NOMO-1 (cell line): ENCODE data around the gene GPR152.
"Not testable (repeated sequence)": the region's sequence is repeated elsewhere in the genome, so short reads cannot be mapped to it uniquely, and the experiment has no call there.

Experiments used
- DNase-seq, 2 experiments: peaks; one replicate each; lab custom pipeline; 2025; ENCODE audit not compliant: unreplicated experiment in 2 of 2; lab: John Stamatoyannopoulos, UW

GPR152 gene

DNA sequence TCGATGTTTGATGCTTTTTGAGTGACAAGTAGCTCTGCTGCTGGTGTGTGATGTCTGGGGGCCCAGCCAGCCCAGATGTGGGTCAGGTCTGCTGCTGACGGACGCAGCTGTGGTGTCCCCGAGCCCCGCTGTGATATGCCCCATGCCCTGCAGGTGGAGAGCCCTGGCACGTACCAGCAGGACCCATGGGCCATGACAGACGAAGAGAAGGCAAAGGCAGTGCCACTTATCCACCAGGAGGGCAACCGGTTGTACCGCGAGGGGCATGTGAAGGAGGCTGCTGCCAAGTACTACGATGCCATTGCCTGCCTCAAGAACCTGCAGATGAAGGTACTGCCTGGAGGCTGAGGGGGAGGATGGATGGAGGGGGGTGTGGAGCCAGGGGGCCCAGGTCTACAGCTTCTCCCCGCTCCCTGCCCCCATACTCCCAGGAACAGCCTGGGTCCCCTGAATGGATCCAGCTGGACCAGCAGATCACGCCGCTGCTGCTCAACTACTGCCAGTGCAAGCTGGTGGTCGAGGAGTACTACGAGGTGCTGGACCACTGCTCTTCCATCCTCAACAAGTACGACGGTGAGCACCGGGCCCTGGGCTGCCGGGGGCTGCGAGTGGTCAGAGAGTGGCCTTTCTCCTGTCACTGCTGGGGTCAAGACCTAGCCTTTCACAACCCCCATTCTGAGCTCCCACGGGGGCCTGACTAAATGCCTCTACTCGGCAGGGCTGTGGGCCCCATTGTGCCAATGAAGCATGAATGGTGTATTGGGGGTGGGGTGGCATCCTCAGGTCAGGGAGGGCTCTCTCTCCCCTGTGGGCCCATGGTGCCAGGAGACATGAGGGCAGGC, 37.6 kb upstream of the GPR152 start:
- DNase-seq: no peak

DNA sequence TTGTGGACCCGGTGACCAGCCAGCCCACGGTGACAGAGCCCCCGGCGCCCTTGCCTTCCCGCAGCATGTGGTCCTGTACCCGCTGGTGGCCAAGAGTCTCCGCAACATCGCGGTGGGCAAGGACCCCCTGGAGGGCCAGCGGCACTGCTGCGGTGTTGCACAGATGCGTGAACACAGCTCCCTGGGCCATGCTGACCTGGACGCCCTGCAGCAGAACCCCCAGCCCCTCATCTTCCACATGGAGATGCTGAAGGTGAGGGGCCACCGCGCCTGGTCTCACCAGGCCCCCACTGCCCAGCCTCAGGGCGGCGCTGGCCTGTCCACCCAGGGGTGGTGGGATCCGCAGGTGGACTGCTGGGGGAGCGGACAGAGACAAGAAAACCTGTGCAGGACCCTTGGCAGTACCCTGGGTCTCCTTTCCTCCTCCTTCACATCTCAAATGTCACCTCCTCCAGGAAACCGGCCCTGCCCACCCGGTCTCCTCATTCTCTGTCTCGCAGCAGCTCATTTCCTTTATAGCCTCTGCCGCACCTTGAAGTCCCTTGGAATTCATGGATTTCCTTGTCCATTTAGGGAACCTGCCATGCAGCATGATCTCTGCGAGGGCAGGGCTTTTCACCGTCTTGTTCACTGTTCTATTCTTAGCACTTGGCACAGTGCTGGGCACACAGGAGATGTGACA, 36.8 kb upstream of the GPR152 start:
- no peak for DNase-seq

DNA sequence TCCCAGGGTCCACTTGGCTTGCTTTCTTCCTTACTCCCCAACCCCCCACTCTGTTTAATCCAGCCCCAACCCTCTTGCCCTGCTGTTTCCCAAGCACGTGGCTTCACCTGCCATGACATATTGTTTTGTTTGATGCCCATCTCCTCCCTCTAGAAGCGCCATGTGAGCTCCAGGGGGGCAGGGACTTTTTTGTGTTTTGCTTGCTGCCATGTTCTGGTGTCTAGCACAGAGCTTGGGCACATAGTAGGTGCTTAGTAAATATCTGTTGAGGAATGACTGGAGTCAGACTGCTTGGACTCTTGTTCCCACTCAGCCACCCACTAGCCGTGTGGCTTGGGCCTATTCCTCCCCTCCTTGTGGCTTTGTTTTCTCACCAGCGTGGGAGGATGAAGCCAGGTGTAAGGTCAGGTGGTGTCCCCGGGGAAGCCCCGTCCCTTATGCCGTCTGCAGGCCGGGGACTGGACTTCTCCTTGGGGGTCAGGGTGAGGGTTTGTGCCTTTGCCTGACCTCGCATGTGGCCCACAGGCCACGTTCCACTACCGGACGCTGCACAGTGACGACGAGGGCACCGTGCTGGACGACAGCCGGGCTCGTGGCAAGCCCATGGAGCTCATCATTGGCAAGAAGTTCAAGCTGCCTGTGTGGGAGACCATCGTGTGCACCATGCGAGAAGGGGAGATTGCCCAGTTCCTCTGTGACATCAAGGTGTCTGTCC, 34.1 kb upstream of the GPR152 start:
- no peak for DNase-seq

DNA sequence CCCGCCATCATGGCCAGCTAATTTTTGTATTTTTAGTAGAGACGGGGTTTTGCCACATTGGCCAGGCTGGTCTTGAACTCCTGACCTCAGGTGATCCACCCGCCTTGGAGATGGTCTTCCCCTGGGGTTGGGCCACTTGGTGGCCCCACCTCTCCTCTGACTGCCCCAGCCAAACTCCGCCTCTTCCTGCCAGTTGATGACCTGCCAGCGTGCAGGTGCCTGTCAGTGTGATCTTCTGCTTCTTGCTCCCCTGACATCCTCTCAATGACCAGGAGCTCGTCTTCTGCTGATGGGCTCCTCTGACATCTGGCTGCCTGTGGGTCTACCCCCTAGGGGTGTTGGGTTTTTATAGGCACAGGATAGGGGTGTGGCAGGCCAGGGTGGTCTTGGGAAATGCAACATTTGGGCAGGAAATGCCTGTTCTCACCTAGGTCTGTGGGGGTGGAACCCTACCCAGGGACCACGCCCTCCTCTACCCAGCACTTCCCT, 33.4 kb upstream of the GPR152 start:
- DNase-seq: not testable (repeated sequence)

DNA sequence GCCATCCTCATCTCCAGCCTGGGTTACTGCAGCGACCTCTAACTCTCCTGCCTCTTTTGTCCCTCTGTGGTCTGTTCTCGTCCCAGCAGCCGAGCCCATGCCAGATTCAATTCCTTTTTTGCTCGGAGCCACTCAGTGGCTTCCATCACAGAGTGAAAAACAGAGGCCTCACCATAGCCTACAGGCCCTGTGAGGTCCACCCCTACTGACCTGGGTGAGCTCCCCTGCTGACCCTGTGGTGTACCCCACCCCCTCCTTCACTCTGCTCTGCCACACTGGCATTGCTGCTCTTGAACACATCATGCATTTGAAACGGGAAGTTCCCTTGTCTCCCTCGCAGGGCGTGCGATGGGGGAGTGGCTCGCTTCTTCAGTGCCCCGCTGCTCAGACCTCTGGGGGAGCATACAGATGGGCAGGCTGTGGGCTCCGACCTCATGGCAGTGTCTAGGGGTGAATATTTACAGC, 32.4 kb upstream of the GPR152 start:
- DNase-seq: peak; percentile 49 to 58

DNA sequence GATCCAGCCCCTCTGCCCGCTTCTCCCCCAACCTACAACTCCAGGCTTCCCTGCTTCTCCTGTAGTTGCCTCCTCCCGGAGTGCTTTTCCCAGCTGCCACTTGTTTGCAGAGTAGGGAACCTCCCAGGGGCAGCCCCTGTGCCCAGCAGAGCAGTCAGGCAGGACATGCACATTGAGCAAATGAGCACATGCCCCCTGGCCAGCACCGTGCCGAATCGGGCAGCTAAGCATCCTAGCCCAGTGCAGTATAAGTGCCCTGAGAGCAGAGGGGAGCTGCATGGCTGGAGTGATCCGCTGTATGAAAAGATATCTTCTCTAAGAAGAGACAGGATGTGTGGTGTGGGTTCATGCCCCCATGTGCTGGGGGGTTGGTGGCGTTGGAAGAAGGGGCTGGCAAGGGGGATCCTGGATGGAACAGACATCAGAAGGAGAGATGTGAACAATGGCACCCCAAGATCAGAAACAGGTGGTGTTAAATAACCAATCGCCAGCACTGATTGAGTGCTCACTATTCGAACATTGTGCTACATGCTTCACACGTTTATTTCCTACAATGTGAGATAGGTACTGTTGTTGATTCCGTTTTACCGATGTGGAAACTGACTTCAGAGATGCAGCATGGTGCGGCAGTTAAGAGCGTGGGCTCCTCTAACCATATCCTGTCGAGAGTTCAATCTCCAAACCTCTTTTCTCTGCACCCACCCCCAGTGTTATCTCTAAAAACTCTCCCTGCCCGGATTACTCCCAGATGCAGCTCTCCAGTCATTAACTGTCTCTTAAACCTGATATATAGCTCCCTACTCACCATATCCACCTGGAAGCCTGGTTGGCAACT, 31.5 kb upstream of the GPR152 start:
- no peak for DNase-seq

DNA sequence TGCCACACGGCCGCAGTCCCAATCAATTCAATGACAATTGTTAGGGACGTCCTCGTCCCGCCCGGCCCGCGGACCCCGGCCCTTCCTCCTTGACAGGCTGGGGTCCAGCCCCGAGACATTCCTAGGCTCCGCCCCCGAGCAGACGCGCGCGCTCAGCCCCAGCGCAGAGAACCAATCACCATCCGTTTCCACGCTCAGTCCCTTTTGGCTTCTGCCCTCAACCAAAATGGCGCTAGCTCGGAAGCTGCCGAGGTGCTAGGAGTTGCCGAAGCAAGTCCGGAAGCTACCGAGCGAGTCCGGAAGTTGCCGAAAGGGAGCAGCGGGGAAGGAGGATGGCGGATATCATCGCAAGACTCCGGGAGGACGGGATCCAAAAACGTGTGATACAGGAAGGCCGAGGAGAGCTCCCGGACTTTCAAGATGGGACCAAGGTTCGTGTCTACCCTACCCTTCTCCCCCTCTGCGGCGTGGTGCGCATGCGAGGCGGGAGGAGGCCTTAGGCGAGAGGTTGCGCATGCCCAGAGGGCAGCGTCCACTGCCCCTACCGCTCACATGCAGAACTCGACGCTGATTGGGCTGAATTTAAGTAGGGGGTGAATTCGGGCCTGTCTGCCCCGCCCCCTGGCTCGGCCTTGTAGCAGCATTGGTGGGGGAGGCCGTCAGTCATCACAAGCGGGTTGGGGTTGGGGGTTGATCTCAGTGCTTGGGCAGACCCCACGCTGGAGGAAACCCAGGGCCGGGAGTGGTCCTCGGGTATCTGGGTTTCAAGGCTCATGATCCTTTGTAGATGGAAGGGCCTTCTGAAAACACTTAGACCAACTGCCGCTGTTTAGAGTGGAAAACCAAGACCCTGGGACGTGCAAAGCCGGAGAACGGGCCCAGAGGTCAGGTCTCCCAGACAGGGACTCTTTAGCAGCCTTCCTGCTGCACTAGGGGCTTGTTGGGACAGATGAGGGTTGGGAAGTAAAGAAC, 30.6 kb upstream of the GPR152 start, which contains the start of gene AIP:
Gene AIP (plus strand): TSS at position 200 of the 972 bp plus-strand sequence. CDS start 133 bp downstream, at position 333.
- peak; percentile 98 to 99 for DNase-seq

DNA sequence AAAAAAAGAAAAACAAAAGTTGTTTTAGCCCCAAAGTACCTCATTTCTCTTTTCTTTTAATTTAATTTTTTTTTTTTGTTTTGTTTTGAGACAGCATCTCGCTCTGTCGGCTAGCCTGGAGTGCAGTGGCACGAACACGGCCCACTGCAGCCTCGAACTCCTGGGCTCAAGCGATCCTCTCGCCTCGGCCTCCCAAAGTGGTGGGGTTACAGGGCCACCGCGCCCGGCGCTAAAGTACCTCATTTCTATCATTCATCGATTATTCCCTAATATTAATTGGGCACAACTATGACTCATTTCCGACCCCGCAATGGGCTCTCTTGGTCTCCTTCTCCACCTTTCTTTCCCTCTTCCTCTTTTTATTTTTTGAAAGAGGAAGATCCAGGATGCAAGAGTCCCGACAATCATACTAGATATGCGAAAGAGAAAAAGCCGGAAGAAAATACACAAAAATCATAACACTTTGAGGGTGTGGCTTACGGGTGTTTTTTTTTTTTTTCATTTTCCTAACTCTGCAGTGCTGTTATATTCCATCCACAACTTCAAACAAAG, 29.8 kb upstream of the GPR152 start:
- DNase-seq: peak; percentile 90 to 91

DNA sequence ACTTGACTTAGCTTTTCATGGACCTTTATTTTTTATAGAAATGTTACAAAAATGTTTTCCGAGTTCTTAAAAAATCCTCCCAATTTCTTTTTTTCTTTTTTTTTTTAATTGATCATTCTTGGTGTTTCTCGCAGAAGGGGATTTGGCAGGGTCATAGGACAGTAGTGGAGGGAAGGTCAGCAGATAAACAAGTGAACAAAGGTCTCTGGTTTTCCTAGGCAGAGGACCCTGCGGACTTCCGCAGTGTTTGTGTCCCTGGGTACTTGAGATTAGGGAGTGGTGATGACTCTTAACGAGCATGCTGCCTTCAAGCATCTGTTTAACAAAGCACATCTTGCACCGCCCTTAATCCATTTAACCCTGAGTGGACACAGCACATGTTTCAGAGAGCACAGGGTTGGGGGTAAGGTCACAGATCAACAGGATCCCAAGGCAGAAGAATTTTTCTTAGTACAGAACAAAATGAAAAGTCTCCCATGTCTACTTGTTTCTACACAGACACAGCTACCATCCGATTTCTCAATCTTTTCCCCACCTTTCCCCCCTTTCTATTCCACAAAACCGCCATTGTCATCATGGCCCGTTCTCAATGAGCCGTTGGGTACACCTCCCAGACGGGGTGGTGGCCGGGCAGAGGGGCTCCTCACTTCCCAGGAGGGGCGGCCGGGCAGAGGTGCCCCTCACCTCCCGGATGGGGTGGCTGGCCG, 25.0 kb upstream of the GPR152 start:
- not testable (repeated sequence) for DNase-seq

DNA sequence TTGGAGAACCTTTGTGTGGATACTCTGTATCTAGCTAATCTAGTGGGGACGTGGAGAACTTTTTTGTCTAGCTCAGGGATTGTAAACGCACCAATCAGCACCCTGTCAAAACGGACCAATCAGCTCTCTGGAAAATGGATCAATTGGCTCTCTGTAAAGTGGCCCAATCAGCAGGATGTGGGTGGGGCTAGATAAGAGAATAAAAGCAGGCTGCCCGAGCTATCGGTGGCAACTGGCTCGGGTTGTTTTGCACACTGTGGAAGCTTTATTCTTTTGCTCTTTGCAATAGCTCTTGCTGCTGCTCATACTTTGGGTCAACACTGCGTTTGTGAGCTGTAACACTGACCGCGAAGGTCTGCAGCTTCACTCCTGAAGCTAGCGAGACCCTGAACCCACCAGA, 24.2 kb upstream of the GPR152 start:
- DNase-seq: not testable (repeated sequence)

DNA sequence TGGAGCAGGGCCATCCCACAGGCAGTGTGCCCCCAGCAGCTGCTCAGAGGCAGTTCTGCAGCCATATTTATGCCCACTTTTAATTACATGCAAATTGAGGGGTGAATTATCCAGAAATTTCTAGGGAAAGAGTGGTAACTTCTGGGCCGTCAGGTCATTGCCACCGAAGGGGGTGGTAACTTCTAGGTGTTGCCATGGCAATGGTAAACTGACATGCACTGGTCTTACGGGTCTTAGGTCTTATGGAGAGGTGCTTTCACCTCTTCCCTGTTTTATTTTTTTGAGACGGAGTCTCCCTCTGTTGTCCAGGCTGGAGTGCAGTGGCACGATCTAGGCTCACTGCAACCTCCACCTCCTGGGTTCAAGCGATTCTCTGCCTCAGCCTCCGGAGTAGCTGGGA, 20.4 kb upstream of the GPR152 start:
- DNase-seq: no peak

DNA sequence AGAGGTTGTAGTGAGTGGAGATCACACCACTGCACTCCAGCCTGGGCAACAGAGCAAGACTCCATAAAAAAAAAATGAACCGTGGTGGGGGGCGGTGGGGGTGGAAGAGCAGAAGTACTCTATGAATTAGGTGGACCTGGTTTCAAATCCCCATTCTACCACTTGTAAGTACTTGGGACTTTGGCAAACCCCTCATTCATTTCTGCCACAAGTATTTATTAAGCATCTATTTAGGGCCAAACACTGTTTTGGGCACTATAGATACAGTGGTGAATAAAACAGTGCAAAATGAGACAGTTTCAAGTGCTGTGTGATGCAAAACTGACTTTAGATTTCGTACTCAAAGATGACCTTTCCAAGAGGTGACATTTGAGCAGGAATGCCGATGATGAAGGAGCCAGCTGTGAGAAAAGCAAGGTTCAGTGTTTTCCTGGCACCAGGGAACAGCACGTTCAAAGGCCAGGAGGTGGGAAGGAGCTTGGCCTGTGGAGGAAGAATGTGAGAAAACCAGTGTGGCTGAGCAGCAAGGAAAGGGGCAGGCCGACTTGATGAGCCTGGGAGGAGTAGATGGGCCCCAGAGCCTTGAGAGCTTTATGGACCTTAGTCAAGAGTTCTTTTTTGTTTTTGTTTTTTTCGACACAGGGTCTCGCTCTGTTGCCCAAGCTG, 17.9 kb upstream of the GPR152 start:
- no peak for DNase-seq

DNA sequence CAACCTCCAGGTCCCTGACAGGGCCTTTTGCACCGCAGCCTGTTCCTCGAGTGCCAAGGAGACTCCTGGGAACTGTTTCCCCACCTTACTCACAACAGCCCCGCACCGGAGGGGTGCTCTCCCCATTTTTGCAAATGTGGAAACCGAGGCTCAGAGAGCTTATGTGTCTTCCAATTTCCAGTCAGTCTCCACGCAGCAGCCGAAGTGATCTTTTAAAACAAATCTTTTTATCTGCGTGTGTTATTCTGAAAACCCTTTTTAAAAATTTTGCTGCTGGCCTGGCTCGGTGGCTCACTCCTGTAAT, 16.9 kb upstream of the GPR152 start:
- DNase-seq: no peak

DNA sequence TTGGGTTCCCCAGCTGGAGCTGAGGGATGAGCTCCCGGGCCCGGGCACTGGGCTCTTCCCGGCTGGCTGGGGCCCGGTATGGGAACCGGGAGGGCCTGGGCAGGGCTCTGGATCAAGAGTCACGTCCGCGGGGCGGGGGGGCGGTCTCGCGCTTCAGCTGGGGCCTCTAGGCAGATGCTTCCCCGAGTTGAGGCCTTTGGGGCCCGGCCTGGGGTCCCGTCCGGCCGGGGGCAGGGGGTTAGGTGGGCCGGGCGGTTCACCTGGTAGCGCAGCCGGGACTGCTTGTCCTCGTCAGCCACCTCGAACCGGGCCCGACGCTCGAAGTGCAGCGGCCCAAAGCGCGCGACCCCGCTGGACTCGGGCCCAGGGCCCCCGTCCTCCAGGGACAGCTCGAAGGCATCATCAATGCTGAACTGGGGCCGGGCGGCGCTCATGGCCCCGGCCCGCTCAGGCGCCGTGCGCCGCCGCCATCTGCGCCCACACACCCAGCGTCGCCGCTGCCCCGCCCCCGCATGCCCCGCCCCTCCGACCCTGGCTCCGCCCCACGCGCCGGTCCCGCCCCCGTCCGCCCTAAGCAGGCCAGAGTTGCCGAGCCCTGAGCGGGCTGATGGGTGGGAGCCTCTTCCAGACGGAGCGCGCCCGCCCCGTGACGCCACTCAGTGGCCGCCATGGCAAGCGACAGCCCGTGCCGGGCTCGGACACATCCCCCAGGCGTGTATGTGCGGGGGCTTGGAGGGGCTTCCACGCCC, 16.4 kb upstream of the GPR152 start, which contains the start of gene TMEM134:
Gene TMEM134 (minus strand): TSS at position 493 of the 749 bp plus-strand sequence. CDS start 59 bp downstream, at position 434.
- peak; percentile 85 to 91 for DNase-seq

DNA sequence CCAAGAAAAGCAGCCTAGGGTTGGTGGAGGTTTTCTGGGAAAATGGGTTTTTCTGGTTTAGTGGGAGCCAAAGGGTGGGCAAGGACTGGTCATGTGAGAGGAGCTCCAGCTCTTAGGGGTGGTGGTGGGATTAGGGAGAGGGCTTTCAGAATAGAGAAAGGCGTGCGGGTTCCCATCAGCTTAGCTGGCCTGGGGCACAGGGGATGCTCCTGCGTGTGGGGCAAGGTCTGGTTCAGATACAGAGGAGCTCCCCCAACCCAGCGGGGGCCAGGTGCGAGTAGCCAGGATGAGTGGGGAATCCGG, 15.9 kb upstream of the GPR152 start:
- DNase-seq: no peak

DNA sequence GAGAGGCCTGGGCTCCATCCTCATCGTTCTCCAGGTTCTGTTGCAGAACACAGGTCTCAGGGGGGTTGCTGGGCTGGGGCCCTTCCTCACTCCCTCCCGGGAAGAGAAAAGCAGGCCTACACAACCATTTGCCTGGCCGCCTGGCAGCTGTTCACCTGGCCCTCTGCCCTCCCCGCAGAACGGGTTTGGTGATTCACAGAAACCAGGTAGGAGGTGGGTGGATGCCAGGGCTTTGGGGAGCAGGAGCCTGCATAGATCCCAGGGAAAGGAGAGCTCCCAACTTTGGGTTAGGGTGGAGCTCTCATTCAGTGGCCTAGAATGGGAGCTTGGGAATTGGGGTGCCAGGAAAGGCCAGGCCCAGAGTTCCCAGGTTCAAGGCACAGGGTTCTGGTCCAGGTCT, 15.5 kb upstream of the GPR152 start:
- DNase-seq: no peak
